ENCODE results near the gene PTPRN2.

The PTPRN2 gene

GRCh38 chr7:158054081-158054480, 533.5 kb downstream of the PTPRN2 start:
- Histone ChIP-seq H3K36me3 (ENCODE audit: control insufficient read depth in 2 of 2, insufficient read depth in 2 of 2, low read length in 2 of 2) (no peaks in the 10 kb centered on the region), H3K4me3 (ENCODE audit: low read length in 2 of 2) (no peak overlapping the region), H3K27ac (ENCODE audit: low read depth in 2 of 2, low read length in 2 of 2) (no peak overlapping the region), H3K9me3 (ENCODE audit: control insufficient read depth in 2 of 2, low read length in 2 of 2) (no peaks in the 10 kb centered on the region), H3K27me3 (ENCODE audit: control insufficient read depth in 2 of 2, insufficient read depth in 2 of 2, low read length in 2 of 2) (no peaks in the 10 kb centered on the region), H3K9ac (ENCODE audit: low read depth in 1 of 2, low read length in 2 of 2) (no peak overlapping the region), H3K4me1 (ENCODE audit: control insufficient read depth in 2 of 2, insufficient read depth in 2 of 2, low read length in 2 of 2) (no peaks in the 10 kb centered on the region)

GRCh38 chr7:158053183-158053915, 534.3 kb downstream of the PTPRN2 start:
- Histone ChIP-seq H3K9me3 (ENCODE audit: control insufficient read depth in 2 of 2, low read length in 2 of 2) (no peaks in the 10 kb centered on the region), H3K4me1 (ENCODE audit: control insufficient read depth in 2 of 2, insufficient read depth in 2 of 2, low read length in 2 of 2) (no peaks in the 10 kb centered on the region), H3K36me3 (ENCODE audit: control insufficient read depth in 2 of 2, insufficient read depth in 2 of 2, low read length in 2 of 2) (no peaks in the 10 kb centered on the region), H3K27ac (ENCODE audit: low read depth in 2 of 2, low read length in 2 of 2) (no peak overlapping the region), H3K9ac (ENCODE audit: low read depth in 1 of 2, low read length in 2 of 2) (no peak overlapping the region), H3K27me3 (ENCODE audit: control insufficient read depth in 2 of 2, insufficient read depth in 2 of 2, low read length in 2 of 2) (no peaks in the 10 kb centered on the region), H3K4me3 (ENCODE audit: low read length in 2 of 2) (no peak overlapping the region)

- no peaks in the 10 kb centered on the region for H3K27me3 ChIP-seq (ENCODE audit: control insufficient read depth in 2 of 2, insufficient read depth in 2 of 2, low read length in 2 of 2)
- H3K4me3 ChIP-seq (ENCODE audit: low read length in 2 of 2), result no peak overlapping the region
- H3K9ac ChIP-seq (ENCODE audit: low read depth in 1 of 2, low read length in 2 of 2), result no peak overlapping the region
- H3K9me3 ChIP-seq (ENCODE audit: control insufficient read depth in 2 of 2, low read length in 2 of 2), result no peaks in the 10 kb centered on the region
- no peaks in the 10 kb centered on the region for H3K4me1 ChIP-seq (ENCODE audit: control insufficient read depth in 2 of 2, insufficient read depth in 2 of 2, low read length in 2 of 2)
- H3K27ac ChIP-seq (ENCODE audit: low read depth in 2 of 2, low read length in 2 of 2), result no peak overlapping the region
- no peaks in the 10 kb centered on the region for H3K36me3 ChIP-seq (ENCODE audit: control insufficient read depth in 2 of 2, insufficient read depth in 2 of 2, low read length in 2 of 2)
Measured at GRCh38 chr7:158052381-158053060, 535.1 kb downstream of the PTPRN2 start.

- Histone ChIP-seq H3K27me3 (ENCODE audit: control insufficient read depth in 2 of 2, insufficient read depth in 2 of 2, low read length in 2 of 2) (no peaks in the 10 kb centered on the region), H3K9ac (ENCODE audit: low read depth in 1 of 2, low read length in 2 of 2) (no peak overlapping the region), H3K9me3 (ENCODE audit: control insufficient read depth in 2 of 2, low read length in 2 of 2) (no peaks in the 10 kb centered on the region), H3K4me1 (ENCODE audit: control insufficient read depth in 2 of 2, insufficient read depth in 2 of 2, low read length in 2 of 2) (no peaks in the 10 kb centered on the region), H3K36me3 (ENCODE audit: control insufficient read depth in 2 of 2, insufficient read depth in 2 of 2, low read length in 2 of 2) (no peaks in the 10 kb centered on the region), H3K27ac (ENCODE audit: low read depth in 2 of 2, low read length in 2 of 2) (no peak overlapping the region), H3K4me3 (ENCODE audit: low read length in 2 of 2) (no peak overlapping the region)
Measured at GRCh38 chr7:158051776-158052175, 535.8 kb downstream of the PTPRN2 start.

- H3K27ac ChIP-seq (ENCODE audit: low read depth in 2 of 2, low read length in 2 of 2), result no peak overlapping the region
Measured at GRCh38 chr7:158050978-158051651, 536.5 kb downstream of the PTPRN2 start.

GRCh38 chr7:158050441-158050977, 537.1 kb downstream of the PTPRN2 start:
- H3K36me3 ChIP-seq (ENCODE audit: control insufficient read depth in 2 of 2, insufficient read depth in 2 of 2, low read length in 2 of 2), result no peaks in the 10 kb centered on the region
- H3K27me3 ChIP-seq (ENCODE audit: control insufficient read depth in 2 of 2, insufficient read depth in 2 of 2, low read length in 2 of 2), result no peaks in the 10 kb centered on the region
- H3K9me3 ChIP-seq (ENCODE audit: control insufficient read depth in 2 of 2, low read length in 2 of 2), result no peaks in the 10 kb centered on the region
- H3K9ac ChIP-seq (ENCODE audit: low read depth in 1 of 2, low read length in 2 of 2), result no peak overlapping the region
- H3K4me1 ChIP-seq (ENCODE audit: control insufficient read depth in 2 of 2, insufficient read depth in 2 of 2, low read length in 2 of 2), result no peaks in the 10 kb centered on the region
- no peak overlapping the region for H3K27ac ChIP-seq (ENCODE audit: low read depth in 2 of 2, low read length in 2 of 2)
- H3K4me3 ChIP-seq (ENCODE audit: low read length in 2 of 2), result no peak overlapping the region

More at GRCh38 chr7:158050978-158051651, 536.5 kb downstream of the PTPRN2 start:
- Histone ChIP-seq H3K9me3 (ENCODE audit: control insufficient read depth in 2 of 2, low read length in 2 of 2) (no peaks in the 10 kb centered on the region), H3K36me3 (ENCODE audit: control insufficient read depth in 2 of 2, insufficient read depth in 2 of 2, low read length in 2 of 2) (no peaks in the 10 kb centered on the region), H3K27me3 (ENCODE audit: control insufficient read depth in 2 of 2, insufficient read depth in 2 of 2, low read length in 2 of 2) (no peaks in the 10 kb centered on the region), H3K9ac (ENCODE audit: low read depth in 1 of 2, low read length in 2 of 2) (no peak overlapping the region), H3K4me3 (ENCODE audit: low read length in 2 of 2) (no peak overlapping the region), H3K4me1 (ENCODE audit: control insufficient read depth in 2 of 2, insufficient read depth in 2 of 2, low read length in 2 of 2) (no peaks in the 10 kb centered on the region)

- Histone ChIP-seq H3K36me3 (ENCODE audit: control insufficient read depth in 2 of 2, insufficient read depth in 2 of 2, low read length in 2 of 2) (no peaks in the 10 kb centered on the region), H3K27me3 (ENCODE audit: control insufficient read depth in 2 of 2, insufficient read depth in 2 of 2, low read length in 2 of 2) (no peaks in the 10 kb centered on the region), H3K9ac (ENCODE audit: low read depth in 1 of 2, low read length in 2 of 2) (no peak overlapping the region), H3K4me1 (ENCODE audit: control insufficient read depth in 2 of 2, insufficient read depth in 2 of 2, low read length in 2 of 2) (no peaks in the 10 kb centered on the region), H3K9me3 (ENCODE audit: control insufficient read depth in 2 of 2, low read length in 2 of 2) (no peaks in the 10 kb centered on the region), H3K27ac (ENCODE audit: low read depth in 2 of 2, low read length in 2 of 2) (no peak overlapping the region), H3K4me3 (ENCODE audit: low read length in 2 of 2) (no peak overlapping the region)
Measured at GRCh38 chr7:158049271-158049670, 538.4 kb downstream of the PTPRN2 start.

- no peak overlapping the region for H3K27ac ChIP-seq (ENCODE audit: low read depth in 2 of 2, low read length in 2 of 2)
- no peaks in the 10 kb centered on the region for H3K4me1 ChIP-seq (ENCODE audit: control insufficient read depth in 2 of 2, insufficient read depth in 2 of 2, low read length in 2 of 2)
- no peak overlapping the region for H3K4me3 ChIP-seq (ENCODE audit: low read length in 2 of 2)
- no peaks in the 10 kb centered on the region for H3K36me3 ChIP-seq (ENCODE audit: control insufficient read depth in 2 of 2, insufficient read depth in 2 of 2, low read length in 2 of 2)
- no peaks in the 10 kb centered on the region for H3K27me3 ChIP-seq (ENCODE audit: control insufficient read depth in 2 of 2, insufficient read depth in 2 of 2, low read length in 2 of 2)
- H3K9ac ChIP-seq (ENCODE audit: low read depth in 1 of 2, low read length in 2 of 2), result no peak overlapping the region
- no peaks in the 10 kb centered on the region for H3K9me3 ChIP-seq (ENCODE audit: control insufficient read depth in 2 of 2, low read length in 2 of 2)
Measured at GRCh38 chr7:158048569-158048968, 539.1 kb downstream of the PTPRN2 start.

- H3K36me3 ChIP-seq (ENCODE audit: control insufficient read depth in 2 of 2, insufficient read depth in 2 of 2, low read length in 2 of 2), result no peaks in the 10 kb centered on the region
- no peak overlapping the region for H3K4me3 ChIP-seq (ENCODE audit: low read length in 2 of 2)
- H3K9ac ChIP-seq (ENCODE audit: low read depth in 1 of 2, low read length in 2 of 2), result no peak overlapping the region
- H3K27me3 ChIP-seq (ENCODE audit: control insufficient read depth in 2 of 2, insufficient read depth in 2 of 2, low read length in 2 of 2), result no peaks in the 10 kb centered on the region
- no peaks in the 10 kb centered on the region for H3K4me1 ChIP-seq (ENCODE audit: control insufficient read depth in 2 of 2, insufficient read depth in 2 of 2, low read length in 2 of 2)
- H3K27ac ChIP-seq (ENCODE audit: low read depth in 2 of 2, low read length in 2 of 2), result no peak overlapping the region
- H3K9me3 ChIP-seq (ENCODE audit: control insufficient read depth in 2 of 2, low read length in 2 of 2), result no peaks in the 10 kb centered on the region
Measured at GRCh38 chr7:158047391-158048059, 540.1 kb downstream of the PTPRN2 start.
